HEK293 (cell line): ENCODE results near the gene RNF144B.

Source experiments
- SP2 ChIP-seq: fragments of 450-650 bp; formaldehyde crosslinking; IDR thresholded peaks from 2 replicates; pipeline ENCODE4 v1.5.1; 2016; ENCODE audit warnings: missing biosample characterization, missing genetic modification characterization
- TF ChIP-seq, protein P1 (sequence below): fragments of 450-650 bp; formaldehyde crosslinking; conservative IDR thresholded peaks from 2 replicates; pipeline ENCODE4 v1.5.1; 2016; ENCODE audit warnings: low read depth, missing biosample characterization, missing genetic modification characterization

DNA sequence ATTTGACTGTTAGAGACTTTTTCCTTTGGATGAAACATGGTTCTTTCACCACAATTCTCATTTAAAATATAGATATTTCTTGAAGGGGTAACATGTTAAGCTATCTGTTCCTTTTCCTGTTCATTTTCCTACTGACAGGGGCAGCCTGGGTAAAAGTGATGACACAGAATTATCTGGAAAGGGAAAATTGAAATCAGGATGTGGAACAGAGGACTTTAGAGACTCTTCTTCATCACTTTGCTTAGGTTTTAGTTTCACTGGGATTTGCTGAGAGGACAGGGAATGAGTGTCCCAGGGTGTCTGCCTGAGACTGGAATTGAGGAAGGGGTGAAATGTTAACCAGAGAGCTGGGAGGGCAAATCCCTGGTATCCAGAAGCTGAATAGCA, 116.0 kb downstream of the RNF144B start:
- TF ChIP-seq SP2 (tag by site-specific recombination), result no peak
- TF ChIP-seq, protein P1, sequence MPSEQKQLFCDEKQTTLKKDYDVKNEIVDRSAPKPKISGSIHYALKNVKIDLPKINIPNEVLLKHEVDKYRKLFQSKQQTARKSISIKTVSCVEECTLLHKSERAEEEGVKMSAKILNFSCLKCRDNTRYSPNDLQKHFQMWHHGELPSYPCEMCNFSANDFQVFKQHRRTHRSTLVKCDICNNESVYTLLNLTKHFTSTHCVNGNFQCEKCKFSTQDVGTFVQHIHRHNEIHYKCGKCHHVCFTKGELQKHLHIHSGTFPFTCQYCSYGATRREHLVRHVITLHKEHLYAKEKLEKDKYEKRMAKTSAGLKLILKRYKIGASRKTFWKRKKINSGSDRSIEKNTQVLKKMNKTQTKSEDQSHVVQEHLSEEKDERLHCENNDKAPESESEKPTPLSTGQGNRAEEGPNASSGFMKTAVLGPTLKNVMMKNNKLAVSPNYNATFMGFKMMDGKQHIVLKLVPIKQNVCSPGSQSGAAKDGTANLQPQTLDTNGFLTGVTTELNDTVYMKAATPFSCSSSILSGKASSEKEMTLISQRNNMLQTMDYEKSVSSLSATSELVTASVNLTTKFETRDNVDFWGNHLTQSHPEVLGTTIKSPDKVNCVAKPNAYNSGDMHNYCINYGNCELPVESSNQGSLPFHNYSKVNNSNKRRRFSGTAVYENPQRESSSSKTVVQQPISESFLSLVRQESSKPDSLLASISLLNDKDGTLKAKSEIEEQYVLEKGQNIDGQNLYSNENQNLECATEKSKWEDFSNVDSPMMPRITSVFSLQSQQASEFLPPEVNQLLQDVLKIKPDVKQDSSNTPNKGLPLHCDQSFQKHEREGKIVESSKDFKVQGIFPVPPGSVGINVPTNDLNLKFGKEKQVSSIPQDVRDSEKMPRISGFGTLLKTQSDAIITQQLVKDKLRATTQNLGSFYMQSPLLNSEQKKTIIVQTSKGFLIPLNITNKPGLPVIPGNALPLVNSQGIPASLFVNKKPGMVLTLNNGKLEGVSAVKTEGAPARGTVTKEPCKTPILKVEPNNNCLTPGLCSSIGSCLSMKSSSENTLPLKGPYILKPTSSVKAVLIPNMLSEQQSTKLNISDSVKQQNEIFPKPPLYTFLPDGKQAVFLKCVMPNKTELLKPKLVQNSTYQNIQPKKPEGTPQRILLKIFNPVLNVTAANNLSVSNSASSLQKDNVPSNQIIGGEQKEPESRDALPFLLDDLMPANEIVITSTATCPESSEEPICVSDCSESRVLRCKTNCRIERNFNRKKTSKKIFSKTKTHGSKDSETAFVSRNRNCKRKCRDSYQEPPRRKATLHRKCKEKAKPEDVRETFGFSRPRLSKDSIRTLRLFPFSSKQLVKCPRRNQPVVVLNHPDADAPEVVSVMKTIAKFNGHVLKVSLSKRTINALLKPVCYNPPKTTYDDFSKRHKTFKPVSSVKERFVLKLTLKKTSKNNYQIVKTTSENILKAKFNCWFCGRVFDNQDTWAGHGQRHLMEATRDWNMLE, result no peak
